NCI-H524 (cell line): Measurements from ENCODE around the gene PRR19.

Source experiments
- DNase-seq, 2 experiments: peaks; one replicate each; lab custom pipeline; 2025; lab: John Stamatoyannopoulos, UW

PRR19 gene

GRCh38 chr19:42349378-42350107 lies 47.6 kb downstream of the PRR19 start:
- DNase-seq, result no peak

GRCh38 chr19:42350417-42350816 lies 48.5 kb downstream of the PRR19 start:
- no peak for DNase-seq

- DNase-seq, result no peak
Observed at GRCh38 chr19:42351079-42351735, 49.3 kb downstream of the PRR19 start.

GRCh38 chr19:42352301-42353259 lies 50.6 kb downstream of the PRR19 start:
- DNase-seq, result no peak

GRCh38 chr19:42353341-42354015 lies 51.5 kb downstream of the PRR19 start:
- DNase-seq, result no peak

GRCh38 chr19:42355896-42356295 lies 54.0 kb downstream of the PRR19 start:
- no peak for DNase-seq

GRCh38 chr19:42356686-42357085 lies 54.8 kb downstream of the PRR19 start:
- DNase-seq, result no peak

GRCh38 chr19:42357290-42357689 lies 55.4 kb downstream of the PRR19 start:
- DNase-seq, result no peak
